ENCODE measurements around the gene C3orf49. TPM values are rescaled to one million over a fixed set of nuclear protein-coding genes. Genes with fewer than 3 reads are reported as not detected.

The C3orf49 gene
- total RNA-seq, 1 experiment from 2014 or later: not detected

- no peak for DNase-seq (ENCODE audit: low read depth)
Measured at GRCh38 chr3:63851287-63851686, 32.2 kb downstream of the C3orf49 start.

GRCh38 chr3:63853106-63853505 lies 34.0 kb downstream of the C3orf49 start:
- no peak for DNase-seq (ENCODE audit: low read depth)

GRCh38 chr3:63855333-63855940 lies 36.3 kb downstream of the C3orf49 start:
- no peak for DNase-seq (ENCODE audit: low read depth)

- peak; percentile 54 for DNase-seq (ENCODE audit: low read depth)
Measured at GRCh38 chr3:63857311-63857710, 38.2 kb downstream of the C3orf49 start.

GRCh38 chr3:63860776-63861175 lies 41.7 kb downstream of the C3orf49 start:
- DNase-seq (ENCODE audit: low read depth): no peak

- no peak for DNase-seq (ENCODE audit: low read depth)
Measured at GRCh38 chr3:63861306-63861705, 42.2 kb downstream of the C3orf49 start.

GRCh38 chr3:63862804-63863149 lies 43.7 kb downstream of the C3orf49 start:
- no peak for DNase-seq (ENCODE audit: low read depth)

- DNase-seq (ENCODE audit: low read depth): peak; percentile 55
Measured at GRCh38 chr3:63863150-63864007, 44.3 kb downstream of the C3orf49 start, which contains the start of the genes ATXN7 and THOC7. Gene ATXN7, plus strand, starts transcription at chr3:63863867. Its CDS starts 48,732 bp downstream, at chr3:63912599. Gene THOC7, minus strand, starts transcription at chr3:63863805. Its CDS starts 15 bp downstream, at chr3:63863790.

- DNase-seq (ENCODE audit: low read depth): peak; percentile 16
Measured at GRCh38 chr3:63864008-63864964, 45.2 kb downstream of the C3orf49 start.

- DNase-seq (ENCODE audit: low read depth): no peak
Measured at GRCh38 chr3:63864965-63865327, 45.8 kb downstream of the C3orf49 start.

GRCh38 chr3:63867225-63867624 lies 48.1 kb downstream of the C3orf49 start:
- no peak for DNase-seq (ENCODE audit: low read depth)

GRCh38 chr3:63869940-63870614 lies 51.0 kb downstream of the C3orf49 start:
- DNase-seq (ENCODE audit: low read depth): no peak

- DNase-seq (ENCODE audit: low read depth): no peak
Measured at GRCh38 chr3:63870615-63871005, 51.5 kb downstream of the C3orf49 start.

- peak; percentile 81 for DNase-seq (ENCODE audit: low read depth)
Measured at GRCh38 chr3:63872135-63872924, 53.2 kb downstream of the C3orf49 start.

- no peak for DNase-seq (ENCODE audit: low read depth)
Measured at GRCh38 chr3:63874769-63875168, 55.7 kb downstream of the C3orf49 start.

- no peak for DNase-seq (ENCODE audit: low read depth)
Measured at GRCh38 chr3:63875510-63875909, 56.4 kb downstream of the C3orf49 start.

GRCh38 chr3:63876260-63876659 lies 57.2 kb downstream of the C3orf49 start:
- DNase-seq (ENCODE audit: low read depth): no peak

- DNase-seq (ENCODE audit: low read depth): no peak
Measured at GRCh38 chr3:63877737-63878393, 58.8 kb downstream of the C3orf49 start.

- no peak for DNase-seq (ENCODE audit: low read depth)
Measured at GRCh38 chr3:63878394-63879060, 59.4 kb downstream of the C3orf49 start.

Data from LHCN-M2 (cell line).